CD4-positive, alpha-beta T cell (primary cell): Measurements from ENCODE around the gene SP7. TPM values are rescaled to one million over a fixed set of nuclear protein-coding genes. Genes with fewer than 3 reads are reported as not detected.

ENCODE experiments used
- ATAC-seq: fragments of 200-7000 bp; cut with Tn5 transposase; one replicate; pipeline ENCODE4 v1.10.0; 2022; ENCODE audit warnings: mild to moderate bottlenecking; ENCODE audit not compliant: poor library complexity
- CTCF ChIA-PET: fragments of 350-600 bp; sonication (Branson Sonifier 250); formaldehyde crosslinking; loops from one replicate; lab custom pipeline; 2021; ENCODE audit warnings: antibody characterized with exemption, inconsistent platforms; lab: Charles Lee
- POLR2A ChIA-PET: fragments of 350-600 bp; sonication (Branson Sonifier 250); formaldehyde crosslinking; loops from one replicate; lab custom pipeline; 2021; ENCODE audit warnings: antibody characterized with exemption, inconsistent platforms; lab: Charles Lee
- DNase-seq, 14 experiments: peaks; one replicate each; pipeline ENCODE4 v3.0.0-alpha.2; 2013 to 2020; ENCODE audit warnings: mixed read lengths in 2 of 14
- H3K27ac ChIP-seq, 2 donors: one replicate each; pipeline versions ENCODE4 v1.5.1 to v1.7.0; 2013; ENCODE audit warnings: low read length in 2 of 2, low read depth in 1 of 2, mild to moderate bottlenecking in 1 of 2
- H3K27me3 ChIP-seq, 2 experiments: 1 replicate in 1 of 2; 2 replicates in 1 of 2; pipeline versions ENCODE4 v1.6.1 to v1.7.0; 2013; ENCODE audit warnings: low read length in 2 of 2, control low read depth in 1 of 2, mild to moderate bottlenecking in 1 of 2, moderate library complexity in 1 of 2; ENCODE audit not compliant: insufficient read depth in 2 of 2, control insufficient read depth in 1 of 2
- H3K36me3 ChIP-seq: one replicate; pipeline ENCODE4 v1.6.1; 2013; ENCODE audit warnings: low read length, control low read depth; ENCODE audit not compliant: insufficient read depth
- H3K4me1 ChIP-seq: one replicate; pipeline ENCODE4 v1.6.1; 2013; ENCODE audit warnings: low read length, control low read depth; ENCODE audit not compliant: insufficient read depth
- H3K4me3 ChIP-seq: one replicate; pipeline ENCODE4 v1.5.1; 2013; ENCODE audit warnings: mild to moderate bottlenecking, low read length, moderate library complexity
- H3K9me3 ChIP-seq, 2 experiments: 1 replicate in 1 of 2; 2 replicates in 1 of 2; pipeline versions ENCODE4 v1.6.1 to v1.7.0; 2013; ENCODE audit warnings: low read length in 2 of 2, mild to moderate bottlenecking in 2 of 2, control low read depth in 1 of 2, moderate library complexity in 1 of 2; ENCODE audit not compliant: control insufficient read depth in 1 of 2, insufficient read depth in 1 of 2
- H3K27ac Mint-ChIP-seq: one replicate; pipeline ENCODE4 v1.8.0; 2020; ENCODE audit warnings: mixed read lengths
- H3K27me3 Mint-ChIP-seq: one replicate; pipeline ENCODE4 v1.8.0; 2021; ENCODE audit warnings: mixed read lengths
- H3K36me3 Mint-ChIP-seq: one replicate; pipeline ENCODE4 v1.8.0; 2021; ENCODE audit warnings: low read depth, mixed read lengths
- H3K4me1 Mint-ChIP-seq: one replicate; pipeline ENCODE4 v1.8.0; 2021; ENCODE audit warnings: low read depth, mixed read lengths
- H3K4me3 Mint-ChIP-seq: one replicate; pipeline ENCODE4 v1.8.0; 2020; ENCODE audit warnings: mild to moderate bottlenecking, mixed read lengths
- H3K9me3 Mint-ChIP-seq: one replicate; pipeline ENCODE4 v1.8.0; 2020; ENCODE audit warnings: mixed read lengths
- CTCF ChIP-seq: fragments of 200-600 bp; IDR thresholded peaks from one replicate; pipeline ENCODE4 v1.8.0; 2022; ENCODE audit warnings: antibody characterized with exemption, mild to moderate bottlenecking
- intact Hi-C, 2 experiments: fragments of 100-400 bp; cut with DNase I in 1 of 2; cut with micrococcal nuclease in 1 of 2; formaldehyde crosslinking; loops; one replicate each; pipeline versions ENCODE4 v1.15.1 to v1.9.0; 2023 to 2025; cut with DNase I, micrococcal nuclease
- total RNA-seq, 174 experiments: library from RNA in 2 of 174; stranded (reverse) in 2 of 174; gene quantifications; one replicate each; pipeline ENCODE4 v1.2.3 and lab custom pipeline; 2021 to 2026

SP7 gene
- total RNA-seq, 2 experiments from 2014 or later, result 0.14 TPM; not detected in 1

GRCh38 chr12:53330671-53331070 is 5.5 kb downstream of the SP7 start:
- Mint-ChIP-seq H3K4me1 (peaks cover 4% of the 10 kb centered on the region), H3K36me3 (no peaks in the 10 kb centered on the region), H3K27ac (no peak overlapping the region), H3K4me3 (no peak overlapping the region), H3K27me3 (peaks cover 20% of the 10 kb centered on the region), H3K9me3 (no peaks in the 10 kb centered on the region)
- H3K9me3 ChIP-seq, result no peaks in the 10 kb centered on the region
- no peak overlapping the region for H3K4me3 ChIP-seq
- H3K4me1 ChIP-seq, result peaks cover 7% of the 10 kb centered on the region
- H3K36me3 ChIP-seq, result no peaks in the 10 kb centered on the region
- no peak overlapping the region for H3K27ac ChIP-seq
- CTCF ChIA-PET, result interaction anchor here (1.7 to 7.6 kb wide), 2 partner anchors 10 to 14 kb away, joined by 4 to 51 read pairs; partner anchors contain the start of gene AAAS
- POLR2A ChIA-PET, result interaction anchor here (1.8 kb wide), 1 partner anchor 9 kb away, joined by 3 read pairs; the partner anchor contains the start of gene AAAS
- H3K27me3 ChIP-seq, result peaks cover 9 to 13% of the 10 kb centered on the region in 2 experiments
- ATAC-seq, result no peak
- no peak for DNase-seq
- TF ChIP-seq CTCF, result no peak
- intact Hi-C loops, result no loop called here

DNA sequence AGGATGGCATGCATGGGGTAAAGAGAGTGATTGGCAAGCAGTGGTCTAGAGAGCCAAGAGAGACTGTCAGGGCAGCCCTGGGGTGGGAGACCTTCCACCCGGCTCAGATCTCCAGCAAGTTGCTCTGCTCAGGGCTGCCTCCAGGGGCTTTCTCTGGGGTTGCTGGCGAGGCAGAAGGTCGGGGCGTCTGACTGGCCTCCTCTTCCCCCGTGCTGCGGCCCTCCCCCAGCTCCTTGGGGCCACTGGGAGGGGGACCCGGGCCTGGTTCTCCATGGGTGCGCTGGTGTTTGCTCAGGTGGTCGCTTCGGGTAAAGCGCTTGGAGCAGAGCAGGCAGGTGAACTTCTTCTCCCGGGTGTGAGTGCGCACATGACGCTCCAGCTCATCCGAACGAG is 8.1 kb downstream of the SP7 start:
- ChIA-PET POLR2A (interaction anchor here (1.4 to 3.4 kb wide), 3 partner anchors 17 to 121 kb away, joined by 3 to 13 read pairs (median 4); partner anchors contain the start of gene ITGB7), CTCF (interaction anchor here (0.5 to 7.6 kb wide), 3 partner anchors 17 to 93 kb away, joined by 3 to 51 read pairs (median 4); no protein-coding TSS in a partner anchor)
- Mint-ChIP-seq H3K4me1 (peaks cover 18% of the 10 kb centered on the region), H3K36me3 (peaks cover 5% of the 10 kb centered on the region), H3K4me3 (peak overlapping the region; percentile 5), H3K27me3 (no peaks in the 10 kb centered on the region), H3K27ac (no peak overlapping the region), H3K9me3 (no peaks in the 10 kb centered on the region)
- no peak for TF ChIP-seq CTCF
- Histone ChIP-seq H3K4me1 (peaks cover 28% of the 10 kb centered on the region), H3K27ac (no peak overlapping the region), H3K9me3 (no peaks in the 10 kb centered on the region), H3K27me3 (peaks cover 0 to 5% of the 10 kb centered on the region in 2 experiments), H3K36me3 (no peaks in the 10 kb centered on the region), H3K4me3 (no peak overlapping the region)
- DNase-seq (no peak), ATAC-seq (no peak)
- intact Hi-C loops, result loop anchor here in 1 of 2 experiments (5.0 to 10.0 kb wide), 2 partner anchors 179 to 347 kb away; partner anchors contain the start of genes ATP5MC2 and NPFF

GRCh38 chr12:53327435-53328042 is 8.6 kb downstream of the SP7 start:
- no peaks in the 10 kb centered on the region for H3K9me3 ChIP-seq
- CTCF ChIA-PET, result interaction anchor here (0.5 to 7.6 kb wide), 5 partner anchors 17 to 181 kb away, joined by 3 to 51 read pairs (median 3); partner anchors contain the start of gene PFDN5
- TF ChIP-seq CTCF, result peak; percentile 38
- no peak overlapping the region for H3K27ac ChIP-seq
- no peaks in the 10 kb centered on the region for H3K27me3 Mint-ChIP-seq
- DNase-seq, result peak in 1 of 14 experiments; percentile 25
- POLR2A ChIA-PET, result interaction anchor here (1.4 to 3.4 kb wide), 4 partner anchors 17 to 121 kb away, joined by 3 to 13 read pairs (median 4); partner anchors contain the start of genes ITGB7 and SP1
- H3K4me1 ChIP-seq, result peaks cover 33% of the 10 kb centered on the region
- H3K27ac Mint-ChIP-seq, result no peak overlapping the region
- no peak for ATAC-seq
- peaks cover 0 to 2% of the 10 kb centered on the region in 2 experiments for H3K27me3 ChIP-seq
- peaks cover 5% of the 10 kb centered on the region for H3K36me3 Mint-ChIP-seq
- H3K36me3 ChIP-seq, result no peaks in the 10 kb centered on the region
- H3K4me3 Mint-ChIP-seq, result peak overlapping the region; percentile 63
- peaks cover 18% of the 10 kb centered on the region for H3K4me1 Mint-ChIP-seq
- H3K9me3 Mint-ChIP-seq, result no peaks in the 10 kb centered on the region
- no peak overlapping the region for H3K4me3 ChIP-seq
- intact Hi-C loops, result loop anchor here in 1 of 2 experiments (5.0 to 10.0 kb wide), 2 partner anchors 180 to 347 kb away; partner anchors contain the start of genes ATP5MC2 and NPFF
